Suprapubic skin (tissue), 3 donors: ENCODE data around the gene MRPS18A.

ENCODE experiments used
- EP300 ChIP-seq: sonication (generic); formaldehyde crosslinking; IDR thresholded peaks from one replicate; pipeline ENCODE4 v1.6.1; 2017; ENCODE audit warnings: antibody characterized with exemption
- TF ChIP-seq, protein P1 (sequence below), 2 donors: fragments of 200-600 bp in 1 of 2; fragments of 450-650 bp in 1 of 2; sonication (generic) in 1 of 2; IDR thresholded peaks; one replicate each; pipeline ENCODE4 v1.5.1; 2016 to 2019; ENCODE audit warnings: antibody characterized with exemption in 2 of 2, mild to moderate bottlenecking in 1 of 2, moderate library complexity in 1 of 2

- TF ChIP-seq, protein P1, sequence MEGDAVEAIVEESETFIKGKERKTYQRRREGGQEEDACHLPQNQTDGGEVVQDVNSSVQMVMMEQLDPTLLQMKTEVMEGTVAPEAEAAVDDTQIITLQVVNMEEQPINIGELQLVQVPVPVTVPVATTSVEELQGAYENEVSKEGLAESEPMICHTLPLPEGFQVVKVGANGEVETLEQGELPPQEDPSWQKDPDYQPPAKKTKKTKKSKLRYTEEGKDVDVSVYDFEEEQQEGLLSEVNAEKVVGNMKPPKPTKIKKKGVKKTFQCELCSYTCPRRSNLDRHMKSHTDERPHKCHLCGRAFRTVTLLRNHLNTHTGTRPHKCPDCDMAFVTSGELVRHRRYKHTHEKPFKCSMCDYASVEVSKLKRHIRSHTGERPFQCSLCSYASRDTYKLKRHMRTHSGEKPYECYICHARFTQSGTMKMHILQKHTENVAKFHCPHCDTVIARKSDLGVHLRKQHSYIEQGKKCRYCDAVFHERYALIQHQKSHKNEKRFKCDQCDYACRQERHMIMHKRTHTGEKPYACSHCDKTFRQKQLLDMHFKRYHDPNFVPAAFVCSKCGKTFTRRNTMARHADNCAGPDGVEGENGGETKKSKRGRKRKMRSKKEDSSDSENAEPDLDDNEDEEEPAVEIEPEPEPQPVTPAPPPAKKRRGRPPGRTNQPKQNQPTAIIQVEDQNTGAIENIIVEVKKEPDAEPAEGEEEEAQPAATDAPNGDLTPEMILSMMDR (IDR thresholded peaks at IDR 0.05) = no peak
- TF ChIP-seq EP300 = no peak
Observed at GRCh38 chr6:43708860-43709653, 21.5 kb upstream of the MRPS18A start.
